K562 (cell line): ENCODE data around the gene ALKBH3. TPM values are rescaled to one million over a fixed set of nuclear protein-coding genes. Genes with fewer than 3 reads are reported as not detected.

ENCODE experiments used
- ADNP ChIP-seq: fragments of 200-800 bp; sonication (Bioruptor generic); IDR thresholded peaks from 2 replicates; pipeline ENCODE4 v1.6.1; 2016; ENCODE audit warnings: missing genetic modification characterization, missing compliant biosample characterization
- AFF1 ChIP-seq, 2 experiments: fragments of 450-650 bp; IDR thresholded peaks; 2 replicates each; pipeline ENCODE4 v1.6.1; 2018; ENCODE audit warnings: mild to moderate bottlenecking in 2 of 2, low read depth in 1 of 2; ENCODE audit not compliant: partially characterized antibody in 2 of 2
- CREB3L1 ChIP-seq: fragments of 450-650 bp; IDR thresholded peaks from 2 replicates; pipeline ENCODE4 v1.6.1; 2014; ENCODE audit warnings: low read depth, mild to moderate bottlenecking, moderate library complexity, borderline replicate concordance
- ETV6 ChIP-seq, 3 experiments: fragments of 150-350 bp in 1 of 3; sonication (generic) in 1 of 3; formaldehyde crosslinking in 1 of 3; IDR thresholded peaks; 2 replicates each; pipeline versions ENCODE4 v1.6.1 to v1.8.0; 2014 to 2022; ENCODE audit warnings: borderline replicate concordance in 2 of 3, low read depth in 2 of 3, antibody characterized with exemption in 1 of 3, low read length in 1 of 3, mild to moderate bottlenecking in 1 of 3, missing genetic modification reagents in 1 of 3
- HDAC8 ChIP-seq: fragments of 450-650 bp; IDR thresholded peaks from 2 replicates; pipeline ENCODE4 v1.6.1; 2016; ENCODE audit warnings: mild to moderate bottlenecking, missing genetic modification characterization, moderate library complexity, missing compliant biosample characterization
- L3MBTL2 ChIP-seq: fragments of 450-650 bp; IDR thresholded peaks from 2 replicates; pipeline ENCODE4 v1.6.1; 2016; ENCODE audit warnings: mild to moderate bottlenecking, moderate library complexity
- RBBP5 ChIP-seq: fragments of 200-600 bp; sonication (generic); IDR thresholded peaks from 2 replicates; pipeline ENCODE4 v1.6.1; 2012; ENCODE audit warnings: borderline replicate concordance, mild to moderate bottlenecking, low read length, control low read depth, inconsistent platforms; ENCODE audit not compliant: insufficient read depth, poor library complexity, severe bottlenecking
- ZBED1 ChIP-seq: IDR thresholded peaks from 2 replicates; pipeline ENCODE4 v1.6.1; 2014
- ZNF407 ChIP-seq: fragments of 450-650 bp; IDR thresholded peaks from 2 replicates; pipeline ENCODE4 v1.6.1; 2016; ENCODE audit warnings: low read depth
- ZNF707 ChIP-seq: fragments of 250-450 bp; sonication (Bioruptor Pico); conservative IDR thresholded peaks from 2 replicates; pipeline ENCODE4 v1.8.0; 2022; ENCODE audit warnings: inconsistent platforms, mild to moderate bottlenecking, moderate library complexity
- polyA plus RNA-seq, 8 experiments: library from polyadenylated mRNA; depleted of rRNA in 4 of 8; stranded (reverse) in 5 of 8; unstranded in 3 of 8; fragments of >200 nt; fragmentation: Nextera tagmentation in 2 of 8; fragmentation: Illumina TruSeq in 1 of 8; extraction: Ambion mirVana in 2 of 8; extraction: Trizol in 1 of 8; gene quantifications; 2 replicates each; pipeline versions ENCODE4 v1.2.1 to v1.2.3, GENCODE V29; 2011 to 2014; ENCODE audit warnings: inconsistent platforms in 1 of 8, missing spikeins in 1 of 8
- total RNA-seq, 7 experiments: library from RNA; depleted of rRNA in 6 of 7; stranded (reverse); fragments of >200 nt in 6 of 7; fragmentation: Illumina TruSeq in 2 of 7; extraction: Trizol in 2 of 7; gene quantifications; 2 replicates each; pipeline versions ENCODE4 v1.2.1 to v1.2.3, GENCODE V29; 2011 to 2021; ENCODE audit warnings: low replicate concordance in 1 of 7

The ALKBH3 gene
- total and polyA plus RNA-seq, 9 of the 15 experiments (the other 6 are each of a cell fraction or from before 2014, with no cell fraction given) = 16.0 to 49.9 (median 36.5) TPM

GRCh38 chr11:43868852-43869567, 11.6 kb upstream of the ALKBH3 start (continued):
- TF ChIP-seq AFF1 (IDR thresholded peaks at IDR 0.05; ENCODE audit: low read depth in 1 of 2, partially characterized antibody in 2 of 2) (peak in 1 of 2 experiments; percentile 78), ZNF707 (CRISPR knock-in tag) (peak; percentile 55), ETV6 (IDR thresholded peaks at IDR 0.05; ENCODE audit: borderline replicate concordance in 1 of 2, low read depth in 2 of 2, low read length in 1 of 2) (0 out of 4 replicates have a peak, but pooled peaks of 1 of the 2 experiments have one; percentile 46), ETV6 (CRISPR knock-in tag; IDR thresholded peaks at IDR 0.05; ENCODE audit: borderline replicate concordance) (no peak), L3MBTL2 (peak; percentile 48; the same call in 1 of the 2 replicates), ADNP (no peak), HDAC8 (tag) (no peak), ZNF407 (no peak), CREB3L1 (peak; percentile 52; the same call in 1 of the 2 replicates), ZBED1 (no peak), RBBP5 (no peak)
